ENCODE results near the gene ARTN. TPM values are rescaled to one million over a fixed set of nuclear protein-coding genes. Genes with fewer than 3 reads are reported as not detected.

ARTN gene
- total RNA-seq, 1 donor from 2014 or later: 0.14 TPM

GRCh38 chr1:43981135-43981491, 47.5 kb downstream of the ARTN start:
- Histone ChIP-seq H3K9me3 (replicated peaks) (no peaks in the 10 kb centered on the region), H3K4me3 (no peak overlapping the region), H3K36me3 (peaks cover 26% of the 10 kb centered on the region), H3K4me1 (peaks cover 40% of the 10 kb centered on the region), H3K27ac (replicated peaks) (no peak overlapping the region), H3K27me3 (ENCODE audit: low read depth) (no peaks in the 10 kb centered on the region)
- no peak for DNase-seq
- intact Hi-C loops (cut with micrococcal nuclease): no loop called here
- TF ChIP-seq CTCF (IDR thresholded peaks at IDR 0.05; ENCODE audit: borderline replicate concordance): no peak

- no peak for TF ChIP-seq CTCF (IDR thresholded peaks at IDR 0.05; ENCODE audit: borderline replicate concordance)
- peaks cover 35% of the 10 kb centered on the region for H3K4me1 ChIP-seq
- H3K36me3 ChIP-seq: peaks cover 21% of the 10 kb centered on the region
- no peak overlapping the region for H3K27ac ChIP-seq (replicated peaks)
- no peaks in the 10 kb centered on the region for H3K27me3 ChIP-seq (ENCODE audit: low read depth)
- no peak overlapping the region for H3K4me3 ChIP-seq
- H3K9me3 ChIP-seq (replicated peaks): no peaks in the 10 kb centered on the region
- intact Hi-C loops (cut with micrococcal nuclease): no loop called here
- no peak for DNase-seq
These were observed 48.0 kb downstream of the ARTN start for GRCh38 chr1:43981636-43982035.

- no peak for TF ChIP-seq CTCF (IDR thresholded peaks at IDR 0.05; ENCODE audit: borderline replicate concordance)
- peaks cover 29% of the 10 kb centered on the region for H3K4me1 ChIP-seq
- intact Hi-C loops (cut with micrococcal nuclease): no loop called here
- H3K27me3 ChIP-seq (ENCODE audit: low read depth): no peaks in the 10 kb centered on the region
- H3K9me3 ChIP-seq (replicated peaks): no peaks in the 10 kb centered on the region
- H3K36me3 ChIP-seq: peaks cover 15% of the 10 kb centered on the region
- DNase-seq: no peak
- no peak overlapping the region for H3K4me3 ChIP-seq
- no peak overlapping the region for H3K27ac ChIP-seq (replicated peaks)
These were observed 48.6 kb downstream of the ARTN start for GRCh38 chr1:43982241-43982640.

GRCh38 chr1:43982808-43983207, 49.2 kb downstream of the ARTN start:
- H3K27ac ChIP-seq (replicated peaks): no peak overlapping the region
- TF ChIP-seq CTCF (IDR thresholded peaks at IDR 0.05; ENCODE audit: borderline replicate concordance): no peak

GRCh38 chr1:43983253-43983899, 49.8 kb downstream of the ARTN start:
- Histone ChIP-seq H3K4me3 (no peak overlapping the region), H3K4me1 (peaks cover 18% of the 10 kb centered on the region), H3K36me3 (peaks cover 4% of the 10 kb centered on the region), H3K9me3 (replicated peaks) (no peaks in the 10 kb centered on the region), H3K27ac (replicated peaks) (no peak overlapping the region), H3K27me3 (ENCODE audit: low read depth) (no peaks in the 10 kb centered on the region)
- no peak for TF ChIP-seq CTCF (IDR thresholded peaks at IDR 0.05; ENCODE audit: borderline replicate concordance)
- DNase-seq: no peak
- intact Hi-C loops (cut with micrococcal nuclease): no loop called here

More at GRCh38 chr1:43982808-43983207, 49.2 kb downstream of the ARTN start:
- no peak overlapping the region for H3K4me3 ChIP-seq
- intact Hi-C loops (cut with micrococcal nuclease): no loop called here
- no peaks in the 10 kb centered on the region for H3K9me3 ChIP-seq (replicated peaks)
- DNase-seq: no peak
- peaks cover 23% of the 10 kb centered on the region for H3K4me1 ChIP-seq
- peaks cover 9% of the 10 kb centered on the region for H3K36me3 ChIP-seq
- H3K27me3 ChIP-seq (ENCODE audit: low read depth): no peaks in the 10 kb centered on the region
